ENCODE measurements around the gene GLOD4. TPM values are rescaled to one million over a fixed set of nuclear protein-coding genes. Genes with fewer than 3 reads are reported as not detected.
A peak's percentile ranks its signal among the peaks of the same experiment; 100 is the strongest.
"Not testable (repeated sequence)": the region's sequence is repeated elsewhere in the genome, so short reads cannot be mapped to it uniquely, and the experiment has no call there.

Gene GLOD4
- total RNA-seq, 1 donor from 2014 or later, result 24.3 TPM

DNA sequence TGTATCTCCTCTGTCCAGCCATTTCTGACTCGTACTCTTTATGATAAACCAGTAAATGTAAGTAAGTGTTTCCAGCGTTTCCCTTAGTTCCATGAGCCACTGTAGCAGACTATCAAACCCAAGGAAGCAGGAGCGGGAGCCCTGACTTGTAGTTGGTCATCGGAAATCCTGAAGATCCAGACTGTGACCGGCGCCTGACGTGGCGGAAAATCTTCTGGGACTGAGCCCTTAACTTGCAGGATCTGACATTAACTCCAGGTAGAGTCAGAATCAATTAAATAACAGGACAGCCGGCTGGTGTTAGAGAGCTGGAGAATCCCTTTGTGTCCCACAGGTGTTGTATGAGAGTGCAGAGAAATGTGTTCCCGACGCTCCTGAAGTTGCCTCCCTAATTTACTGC is 4.0 kb downstream of the GLOD4 start:
- DNase-seq (ENCODE audit: low spot score), result no peak

DNA sequence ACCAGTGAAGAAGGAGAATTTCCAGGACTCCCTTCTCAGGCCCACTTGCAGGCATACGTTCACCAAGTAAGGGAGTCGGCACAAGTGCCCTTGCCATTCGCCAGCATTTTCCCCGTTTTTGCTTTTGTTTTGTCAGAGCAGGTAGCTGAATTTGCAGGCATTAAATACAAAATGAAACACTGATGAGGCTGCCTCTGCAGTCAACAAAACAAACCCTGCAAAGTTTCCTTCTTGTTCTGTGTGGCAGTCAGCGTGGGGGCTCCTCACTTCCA is 7.8 kb downstream of the GLOD4 start:
- no peak for DNase-seq (ENCODE audit: low spot score)

DNA sequence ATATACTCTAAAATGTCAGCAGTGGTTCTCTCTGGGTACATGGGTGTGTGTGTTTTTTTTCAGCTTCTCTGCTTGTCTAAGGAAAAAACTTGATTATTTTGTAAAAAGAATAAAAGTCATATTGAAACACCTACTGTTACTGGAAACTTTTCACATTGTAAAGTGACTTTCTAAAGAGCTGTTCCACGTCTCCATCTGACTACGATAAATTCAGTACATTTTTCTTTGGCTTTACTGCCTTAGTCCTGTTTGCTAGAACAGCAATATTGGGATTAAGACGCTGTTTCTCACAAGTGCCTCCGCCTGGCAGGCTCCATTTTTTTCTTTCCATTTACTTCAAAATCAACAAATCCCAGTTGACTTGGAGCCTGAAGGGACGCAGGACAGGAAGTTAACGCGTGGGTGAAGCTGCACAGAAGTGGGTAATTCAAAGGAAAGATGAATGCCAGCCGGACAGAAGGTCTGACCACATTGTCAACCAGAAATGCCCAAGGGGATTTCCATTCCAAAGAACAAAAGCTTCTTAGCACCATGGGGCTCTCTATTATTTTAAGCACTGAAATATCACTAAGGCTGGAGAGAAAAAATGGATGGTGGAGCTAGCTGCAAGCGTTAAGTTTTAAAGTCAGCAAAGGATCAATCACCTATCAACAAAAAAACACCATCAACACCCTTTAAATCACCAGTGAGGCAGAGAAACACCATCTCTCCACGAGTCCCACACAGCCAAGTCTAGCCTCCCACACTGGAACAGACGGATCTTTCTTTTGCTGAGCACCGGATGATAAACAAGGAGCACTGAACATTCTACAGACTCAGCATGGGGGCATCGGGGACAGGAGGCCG is 8.4 kb downstream of the GLOD4 start:
- no peak for DNase-seq (ENCODE audit: low spot score)

DNA sequence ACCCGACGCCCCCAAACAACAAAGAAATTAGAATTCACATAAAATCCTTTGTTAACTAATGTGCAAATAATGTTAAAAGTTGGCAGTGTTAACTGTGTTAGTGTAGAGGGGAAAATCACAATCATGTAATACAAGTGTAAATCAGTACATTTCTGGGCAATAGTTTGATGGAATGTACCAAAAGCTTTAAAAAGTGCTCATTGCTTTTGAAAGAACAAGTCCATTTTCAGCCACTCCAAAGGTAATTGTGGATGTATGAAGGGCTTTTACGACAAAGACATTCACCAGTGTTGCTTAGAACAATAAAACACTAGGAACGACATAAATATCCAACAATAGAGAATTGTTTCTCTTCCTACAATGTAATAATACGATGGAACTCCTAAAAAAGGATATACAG is 9.1 kb downstream of the GLOD4 start:
- DNase-seq (ENCODE audit: low spot score), result no peak

DNA sequence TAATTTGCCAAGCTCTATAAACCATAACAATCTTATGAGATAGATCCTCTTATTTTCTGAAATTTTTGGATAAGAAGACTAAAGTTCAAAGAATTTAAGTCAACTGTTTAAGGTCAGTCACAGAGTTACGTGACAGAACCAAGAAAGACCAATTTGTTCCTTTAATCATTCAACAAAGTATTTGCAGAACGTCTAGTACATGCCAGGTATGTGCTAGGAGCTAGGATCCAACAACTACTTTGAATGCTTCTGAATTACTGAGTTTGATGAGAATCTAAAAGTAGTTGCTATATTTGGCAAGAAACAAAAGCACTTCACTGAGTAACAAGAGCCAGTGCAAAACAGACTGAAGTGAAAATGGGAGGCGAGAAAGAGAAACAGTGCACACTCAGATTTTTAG is 15.0 kb downstream of the GLOD4 start:
- no peak for DNase-seq (ENCODE audit: low spot score)

DNA sequence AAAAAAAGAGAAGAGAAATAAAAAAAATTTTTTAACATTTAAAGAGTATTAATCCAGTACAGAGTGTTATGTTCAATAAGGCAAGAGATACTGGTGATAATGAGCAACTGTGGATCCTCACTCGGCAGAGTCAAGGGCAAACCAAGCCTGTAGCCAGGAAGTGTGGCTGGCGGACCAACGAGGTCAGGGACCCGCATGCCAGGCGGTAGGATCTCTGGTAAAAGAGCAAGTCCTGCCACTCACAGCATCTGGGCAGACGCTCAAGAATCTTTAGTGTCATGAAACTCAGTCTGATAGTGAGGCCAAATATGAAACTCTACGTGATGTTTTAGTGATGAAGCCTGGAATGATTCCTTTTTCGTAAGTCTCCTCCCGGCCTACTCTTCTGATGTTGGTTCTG is 21.7 kb downstream of the GLOD4 start:
- no peak for DNase-seq (ENCODE audit: low spot score)

DNA sequence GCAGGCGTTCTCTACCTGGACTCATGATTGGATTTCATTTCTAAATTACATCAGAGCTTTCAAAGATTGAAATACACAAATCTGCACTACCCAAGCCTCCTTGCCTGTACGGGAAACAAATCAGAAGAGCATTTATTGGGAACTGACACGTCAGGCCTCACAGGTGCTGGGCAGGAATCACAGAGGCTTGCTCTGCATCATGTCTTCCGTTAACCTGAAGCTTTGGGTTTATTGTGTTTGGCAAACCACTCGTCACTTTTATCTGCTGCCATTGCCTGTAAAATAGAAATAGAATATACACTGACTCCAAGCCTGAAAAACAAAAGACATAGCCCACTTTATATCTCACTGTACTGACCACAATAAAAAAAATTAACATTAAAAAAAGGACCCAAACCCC is 22.1 kb downstream of the GLOD4 start:
- DNase-seq (ENCODE audit: low spot score), result no peak

DNA sequence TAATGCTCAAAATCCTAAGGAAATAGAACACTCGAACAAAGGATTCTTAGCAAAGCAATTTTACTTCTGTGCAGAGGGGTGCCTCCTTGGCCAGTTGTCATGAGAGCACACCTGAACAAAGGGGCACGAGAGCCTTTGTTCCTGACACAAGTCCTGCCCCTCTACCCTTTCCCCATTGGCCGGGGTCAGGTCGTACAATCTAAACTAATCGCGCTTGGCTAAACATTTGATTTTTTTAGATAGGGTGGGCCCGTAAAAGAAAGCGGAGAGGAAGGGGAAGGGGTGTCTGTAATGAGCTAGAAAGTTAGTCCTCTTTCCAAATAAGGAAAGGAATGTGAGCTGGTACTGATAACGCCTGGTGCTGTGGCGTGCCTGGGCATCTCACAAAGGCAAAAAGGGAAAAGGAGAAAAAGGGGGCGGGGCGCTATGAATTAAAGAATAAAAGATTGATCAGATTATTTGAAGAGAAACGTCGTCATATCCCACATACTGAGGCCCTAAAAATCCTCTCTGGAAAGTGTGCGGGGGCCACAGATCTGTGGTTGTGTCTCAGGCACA is 26.0 kb downstream of the GLOD4 start:
- peak; percentile 26 for DNase-seq (ENCODE audit: low spot score)

DNA sequence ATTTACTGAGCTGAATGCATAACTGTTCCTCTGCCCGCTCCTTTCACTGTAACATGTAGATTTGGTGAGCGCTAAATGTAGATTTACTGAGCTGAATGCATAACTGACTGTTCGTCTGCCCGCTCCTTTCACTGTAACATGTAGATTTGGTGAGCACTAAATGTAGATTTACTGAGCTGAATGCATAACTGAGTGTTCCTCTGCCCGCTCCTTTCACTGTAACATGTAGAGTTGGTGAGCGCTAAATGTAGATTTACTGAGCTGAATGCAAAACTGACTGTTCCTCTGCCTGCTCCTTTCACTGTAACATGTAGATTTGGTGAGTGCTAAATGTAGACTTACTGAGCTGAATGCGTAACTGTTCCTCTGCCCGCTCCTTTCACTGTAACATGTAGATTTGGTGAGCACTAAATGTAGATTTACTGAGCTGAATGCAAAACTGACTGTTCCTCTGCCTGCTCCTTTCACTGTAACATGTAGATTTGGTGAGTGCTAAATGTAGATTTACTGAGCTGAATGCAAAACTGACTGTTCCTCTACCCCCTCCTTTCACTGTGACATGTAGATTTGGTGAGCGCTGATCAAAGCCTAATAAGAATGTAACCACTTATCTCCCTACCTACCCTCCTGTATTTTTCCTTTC is 26.6 kb downstream of the GLOD4 start:
- DNase-seq (ENCODE audit: low spot score), result not testable (repeated sequence)

DNA sequence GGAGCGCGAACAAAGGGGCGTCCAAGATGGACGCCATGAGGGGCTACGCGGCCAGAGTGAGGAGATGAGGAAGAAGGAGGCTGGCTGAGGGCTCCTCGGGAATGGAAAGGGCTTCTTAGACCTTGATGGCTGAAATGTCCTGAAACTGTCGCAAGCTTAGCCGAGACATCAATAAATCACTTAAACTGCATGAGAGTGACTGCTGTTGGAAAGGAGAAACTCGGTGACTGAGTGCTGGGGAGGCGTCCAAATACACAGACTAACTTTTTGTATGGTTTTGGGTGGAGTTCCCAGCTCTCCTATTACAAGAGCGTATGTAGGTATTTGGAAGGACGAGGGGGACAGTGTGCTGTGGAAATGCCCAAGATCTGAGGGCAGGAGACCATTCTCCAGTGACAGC is 28.7 kb downstream of the GLOD4 start:
- no peak for DNase-seq (ENCODE audit: low spot score)

DNA sequence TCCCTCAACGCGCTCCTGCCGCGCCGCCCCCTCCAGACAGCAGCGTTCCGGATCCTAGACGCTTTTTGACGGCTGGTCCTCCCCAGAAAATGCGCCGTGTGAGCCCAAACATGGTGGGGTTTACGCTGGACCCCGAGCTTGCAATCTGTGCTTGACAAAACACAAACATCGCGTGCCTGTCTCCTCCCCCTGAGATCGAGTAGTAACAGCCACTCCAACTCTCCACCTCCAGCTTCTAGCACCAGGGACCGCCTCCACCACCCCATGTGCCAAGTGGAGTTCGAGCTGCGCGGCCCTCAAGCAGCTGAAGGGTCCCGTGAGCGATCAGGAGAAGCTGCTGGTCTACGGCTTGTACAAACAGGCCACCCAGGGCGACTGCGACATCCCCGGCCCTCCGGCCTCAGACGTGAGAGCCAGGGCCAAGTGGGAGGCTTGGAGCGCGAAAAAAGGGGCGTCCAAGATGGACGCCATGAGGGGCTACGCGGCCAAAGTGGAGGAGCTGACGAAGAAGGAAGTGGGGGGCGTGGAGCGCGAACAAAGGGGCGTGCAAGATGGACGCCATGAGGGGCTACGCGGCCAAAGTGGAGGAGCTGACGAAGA is 29.4 kb downstream of the GLOD4 start:
- peak; percentile 85 for DNase-seq (ENCODE audit: low spot score)

DNA sequence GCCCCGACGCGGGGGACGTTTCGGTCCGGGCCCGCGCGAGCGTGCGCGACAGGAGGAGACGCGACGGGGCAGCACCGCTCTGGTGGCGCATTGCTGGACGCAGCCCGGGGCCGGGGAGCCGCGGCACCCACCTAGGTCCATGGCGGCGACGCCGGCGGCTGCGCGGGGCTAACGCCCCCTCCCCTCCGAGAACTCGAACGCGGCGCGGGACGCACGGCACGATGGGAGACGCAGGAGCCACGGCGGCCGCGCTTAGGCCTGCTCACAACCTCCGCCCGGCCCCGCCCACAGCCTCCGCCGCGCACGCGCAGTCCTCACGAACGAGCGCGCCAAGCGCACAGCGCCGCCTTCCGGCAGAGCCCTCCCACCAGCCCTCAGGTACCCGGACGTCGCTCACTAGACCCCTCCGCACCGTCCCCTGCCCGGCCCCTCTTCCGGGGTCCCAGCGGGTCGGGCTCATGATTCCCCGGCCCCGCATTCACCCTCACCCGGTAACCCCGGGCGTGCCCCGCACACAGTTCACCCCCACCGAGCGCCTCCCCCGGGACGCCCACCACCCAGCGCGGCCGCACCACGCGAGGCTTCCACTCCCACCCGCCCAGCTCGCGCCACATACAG is 30.0 kb downstream of the GLOD4 start, which contains the start of gene GEMIN4:
Gene GEMIN4, minus strand, starts transcription at position 263 of the 618 bp plus-strand sequence. Its CDS starts 122 bp downstream, at position 141.
- DNase-seq (ENCODE audit: low spot score), result peak; percentile 92

DNA sequence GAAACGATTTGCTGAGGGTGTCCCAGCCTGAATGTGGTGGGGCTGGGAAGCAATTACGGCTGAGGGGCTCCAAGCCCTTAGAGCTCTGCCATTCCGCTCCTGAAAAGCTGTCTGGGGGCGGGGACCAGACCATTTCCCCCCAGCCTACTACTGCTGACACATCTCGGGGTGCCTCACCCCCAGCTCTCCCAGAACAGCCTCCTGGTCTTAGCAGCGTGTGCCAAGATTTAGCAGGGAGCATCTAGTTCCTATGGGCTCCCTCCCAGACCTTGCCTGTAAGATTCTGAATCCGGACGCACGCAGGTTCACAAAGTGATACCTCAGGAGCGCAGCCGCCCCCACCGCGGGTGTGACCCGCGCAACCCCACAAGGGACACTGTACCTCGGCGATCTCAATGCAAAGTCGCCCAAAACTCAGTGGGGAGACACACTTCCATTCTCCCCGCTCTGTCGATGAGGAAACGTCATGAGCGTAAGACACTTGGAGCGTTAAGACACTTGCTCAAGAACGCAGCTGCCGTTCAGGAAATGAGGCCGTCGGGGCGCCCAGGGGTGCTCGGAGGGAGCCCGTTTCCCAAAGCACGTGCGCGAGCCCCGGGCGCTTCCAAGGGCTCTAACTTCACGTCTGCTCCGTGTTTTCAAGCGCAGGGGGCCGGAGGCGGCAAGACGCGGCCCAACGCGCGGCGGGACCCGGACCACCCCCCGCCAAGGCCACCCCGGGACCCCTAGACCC is 30.6 kb downstream of the GLOD4 start:
- DNase-seq (ENCODE audit: low spot score), result peak; percentile 38

DNA sequence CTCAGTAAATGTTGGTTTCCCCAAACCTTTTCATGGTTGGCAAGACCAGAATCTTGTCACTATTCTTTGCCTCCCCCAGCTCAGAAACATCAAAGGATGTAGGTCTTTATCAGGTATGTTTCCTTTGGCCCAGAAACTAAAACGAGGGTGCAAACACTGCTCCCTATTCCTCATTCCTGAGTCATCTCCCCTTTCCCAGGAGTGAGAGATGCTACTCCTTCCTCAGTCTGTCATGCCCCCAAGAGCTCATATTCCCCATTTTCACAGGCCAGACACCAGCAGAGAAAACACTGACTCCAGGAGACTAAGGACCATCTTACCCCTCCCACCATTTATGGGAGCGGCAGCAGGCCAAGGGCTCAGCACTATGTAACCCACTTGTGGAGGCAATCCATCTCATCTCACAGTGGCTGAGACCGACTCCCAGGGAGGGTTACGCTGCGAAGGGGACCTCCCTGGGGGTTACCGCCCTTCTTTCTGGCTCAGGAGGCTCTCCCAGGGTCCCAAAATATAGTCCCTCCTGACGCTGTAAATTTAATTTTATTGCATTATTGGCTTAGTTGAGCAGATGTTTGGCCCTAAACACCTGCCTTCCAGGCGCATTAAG is 31.5 kb downstream of the GLOD4 start:
- no peak for DNase-seq (ENCODE audit: low spot score)

DNA sequence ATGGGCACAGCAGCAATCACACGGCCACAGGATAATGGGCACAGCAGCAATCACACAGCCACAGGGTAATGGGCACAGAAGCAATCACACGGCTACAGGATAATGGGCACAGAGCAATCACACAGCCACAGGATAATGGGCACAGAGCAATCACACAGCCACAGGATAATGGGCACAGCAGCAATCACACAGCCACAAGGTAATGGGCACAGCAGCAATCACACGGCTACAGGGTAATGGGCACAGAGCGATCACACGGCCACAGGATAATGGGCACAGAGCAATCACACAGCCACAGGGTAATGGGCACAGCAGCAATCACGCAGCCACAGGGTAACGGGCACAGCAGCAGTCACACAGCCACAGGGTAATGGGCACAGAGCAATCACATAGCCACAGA is 32.7 kb downstream of the GLOD4 start:
- DNase-seq (ENCODE audit: low spot score), result not testable (repeated sequence)

DNA sequence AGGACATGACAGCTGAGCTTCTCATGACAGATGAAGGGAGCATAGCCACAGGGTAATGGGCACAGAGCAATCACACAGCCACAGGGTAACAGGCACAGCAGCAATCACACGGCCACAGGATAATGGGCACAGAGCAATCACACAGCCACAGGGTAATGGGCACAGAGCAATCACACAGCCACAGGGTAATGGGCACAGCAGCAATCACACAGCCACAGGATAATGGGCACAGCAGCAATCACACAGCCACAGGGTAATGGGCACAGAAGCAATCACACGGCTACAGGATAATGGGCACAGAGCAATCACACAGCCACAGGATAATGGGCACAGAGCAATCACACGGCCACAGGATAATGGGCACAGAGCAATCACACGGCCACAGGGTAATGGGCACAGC is 33.5 kb downstream of the GLOD4 start:
- not testable (repeated sequence) for DNase-seq (ENCODE audit: low spot score)

DNA sequence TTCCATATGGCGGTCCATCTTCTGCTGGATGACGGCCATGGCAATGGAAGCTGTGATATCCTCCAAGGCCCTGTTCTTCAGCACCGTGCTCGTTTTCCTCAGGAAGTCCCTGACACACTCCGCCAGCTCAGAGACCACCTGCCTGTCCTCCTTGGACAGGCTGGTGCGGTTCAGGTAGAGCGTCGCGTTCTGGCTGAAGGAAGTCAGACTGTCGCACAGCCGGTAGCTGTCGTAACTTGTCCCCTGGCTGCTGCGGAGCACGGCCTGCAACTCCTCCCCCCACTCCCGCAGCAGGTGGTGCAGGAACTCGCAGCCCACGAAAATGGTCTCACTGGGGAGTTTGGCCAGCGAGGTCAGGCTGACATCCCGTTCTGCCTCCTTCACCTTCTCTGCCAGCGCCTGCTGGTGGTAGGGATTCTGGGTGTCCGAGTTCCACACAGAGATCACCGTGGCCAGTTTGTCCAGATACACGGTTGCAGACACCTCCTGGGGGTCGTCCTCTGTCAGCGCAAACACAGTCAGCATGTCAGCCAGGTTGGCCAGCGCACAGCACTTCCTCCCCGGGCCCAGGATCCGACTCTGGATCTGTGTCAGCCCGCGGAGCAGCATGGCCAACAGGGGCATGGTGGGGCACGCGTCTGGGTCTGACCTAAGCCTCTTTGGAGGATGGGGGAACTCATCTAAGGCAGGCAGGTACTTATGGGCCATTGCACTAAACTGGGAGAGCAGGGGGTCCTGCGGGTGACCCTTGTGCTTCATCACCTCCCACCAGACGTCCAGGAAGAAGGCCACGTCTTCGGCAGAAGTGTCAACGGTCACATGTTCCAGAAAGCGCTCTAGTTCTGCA is 35.1 kb downstream of the GLOD4 start:
- no peak for DNase-seq (ENCODE audit: low spot score)

DNA sequence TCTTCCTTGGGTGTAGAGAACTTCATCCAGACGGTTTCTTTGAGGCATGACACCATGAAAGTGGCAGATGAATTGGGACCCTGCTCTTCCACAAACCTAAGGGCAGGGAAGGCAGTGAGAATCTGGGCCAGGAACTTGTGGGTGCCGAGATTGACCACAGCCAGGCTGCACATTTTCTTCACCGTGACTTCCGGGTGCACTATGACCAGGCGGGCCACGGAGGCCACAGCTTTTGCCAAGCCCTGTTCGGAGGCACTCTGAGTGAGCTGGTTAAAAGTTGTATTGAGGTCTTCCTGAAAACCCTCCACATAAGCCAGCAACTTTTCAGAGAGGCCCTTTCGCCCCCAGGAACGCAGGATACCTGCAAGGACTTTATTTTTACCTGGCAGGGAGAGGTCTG is 35.9 kb downstream of the GLOD4 start:
- DNase-seq (ENCODE audit: low spot score), result no peak

DNA sequence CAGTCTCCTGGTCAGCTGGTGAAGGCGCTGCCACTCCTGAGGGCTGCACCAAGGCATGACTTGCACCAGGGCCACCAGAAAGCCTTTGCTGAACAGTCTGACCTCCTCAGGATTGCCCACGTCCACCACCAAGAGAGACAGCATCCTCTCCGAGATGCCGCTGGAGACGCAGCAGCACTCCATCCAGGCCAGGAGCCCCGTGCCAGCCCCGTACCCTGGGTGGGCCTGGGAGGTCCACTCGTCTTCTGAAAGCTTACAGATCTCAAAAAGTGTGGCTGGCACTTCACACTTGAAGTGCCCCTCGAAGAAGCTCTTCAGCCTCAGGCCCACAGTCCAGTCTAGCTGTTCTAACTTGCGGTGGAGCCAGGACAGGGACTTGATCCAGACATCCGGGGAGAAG is 36.7 kb downstream of the GLOD4 start:
- DNase-seq (ENCODE audit: low spot score), result no peak

DNA sequence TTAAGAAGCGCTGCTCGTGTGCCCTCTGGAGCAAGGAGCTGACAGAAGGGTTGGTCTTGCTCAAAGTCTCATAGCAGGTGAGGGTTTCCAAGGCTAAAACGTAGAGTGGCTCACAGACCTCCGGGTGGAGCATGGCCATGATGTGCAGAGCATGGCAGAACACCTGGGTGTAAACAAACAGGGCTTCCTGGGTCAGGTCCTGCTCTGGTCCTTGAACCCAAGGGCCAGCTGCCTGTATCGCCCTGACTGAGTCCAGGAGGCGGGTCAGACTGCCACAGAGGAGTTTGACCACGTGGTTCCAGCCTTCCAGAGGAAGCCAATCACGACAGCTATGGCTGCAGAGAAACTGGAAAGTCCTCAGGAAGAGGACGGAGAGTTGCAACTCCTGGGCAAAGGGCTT is 37.1 kb downstream of the GLOD4 start:
- no peak for DNase-seq (ENCODE audit: low spot score)

All from umbilical cord (tissue), 2 donors.